Vagina (tissue), 2 donors: ENCODE measurements around the gene EXOC2. TPM values are rescaled to one million over a fixed set of nuclear protein-coding genes. Genes with fewer than 3 reads are reported as not detected.

Experiments used
- DNase-seq, 2 donors: peaks; one replicate each; pipeline ENCODE4 v3.0.0-alpha.2; 2017; ENCODE audit errors: extremely low spot score in 2 of 2
- H3K27ac ChIP-seq: fragments of 200-600 bp; sonication (generic); one replicate; pipeline ENCODE4 v1.5.1; 2019
- H3K27me3 ChIP-seq: fragments of 200-600 bp; sonication (generic); one replicate; pipeline ENCODE4 v1.5.1; 2019
- H3K36me3 ChIP-seq, 2 donors: fragments of 200-600 bp; sonication (generic); one replicate each; pipeline ENCODE4 v1.5.1; 2017 to 2019
- H3K4me1 ChIP-seq: fragments of 200-600 bp; sonication (generic); one replicate; pipeline ENCODE4 v1.5.1; 2019
- H3K4me3 ChIP-seq, 2 donors: fragments of 200-600 bp; sonication (generic); 1 replicate in 1 of 2; 2 replicates in 1 of 2; pipeline ENCODE4 v1.5.1; 2016 to 2019
- H3K9me3 ChIP-seq: fragments of 200-600 bp; sonication (generic); one replicate; pipeline ENCODE4 v1.5.1; 2019
- POLR2A ChIP-seq, 2 donors: fragments of 450-650 bp; IDR thresholded peaks; one replicate each; pipeline ENCODE4 v1.6.1; 2017; ENCODE audit warnings: antibody characterized with exemption in 2 of 2, mild to moderate bottlenecking in 2 of 2, moderate library complexity in 2 of 2
- POLR2AphosphoS5 ChIP-seq, 2 donors: sonication (generic); formaldehyde crosslinking; IDR thresholded peaks; one replicate each; pipeline ENCODE4 v1.9.0; 2017; ENCODE audit warnings: antibody characterized with exemption in 2 of 2, mild to moderate bottlenecking in 2 of 2, low read depth in 1 of 2; ENCODE audit not compliant: insufficient read depth in 1 of 2
- intact Hi-C: fragments of 100-400 bp; cut with DNase I; formaldehyde crosslinking; loops from one replicate; pipeline ENCODE4 v1.15.1; 2023
- total RNA-seq: library from RNA; depleted of rRNA; stranded (reverse); fragments of >200 nt; gene quantifications from one replicate; pipeline ENCODE4 v1.2.3, GENCODE V29; 2016
- TF ChIP-seq, protein P1 (sequence below), 3 experiments: fragments of 450-650 bp in 2 of 3; fragments of 200-600 bp in 1 of 3; sonication (generic) in 1 of 3; IDR thresholded peaks; one replicate each; pipeline ENCODE4 v1.5.1; 2017 to 2019; ENCODE audit warnings: antibody characterized with exemption in 3 of 3, mild to moderate bottlenecking in 2 of 3, moderate library complexity in 2 of 3

EXOC2 gene
- total RNA-seq, 1 donor from 2014 or later: 23.6 TPM

DNA sequence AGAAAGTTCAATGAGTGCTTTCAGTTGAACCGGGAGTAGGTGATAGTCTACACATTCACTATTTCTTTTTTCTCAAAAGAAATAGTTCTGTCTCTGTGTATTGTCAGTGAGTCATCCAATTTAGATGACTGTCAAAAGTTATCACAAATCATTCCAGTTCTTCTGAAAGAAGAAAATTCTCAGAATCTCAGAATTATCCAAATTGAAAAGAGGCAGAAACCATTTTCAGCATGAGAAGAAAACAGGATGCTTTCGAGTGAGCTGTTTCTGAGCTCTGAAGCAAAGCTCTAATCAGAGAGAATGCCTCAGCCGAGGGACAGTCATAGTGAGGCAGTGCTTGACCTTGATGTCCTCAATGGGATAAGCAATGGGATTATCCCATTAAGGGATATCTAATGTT, 134.0 kb downstream of the EXOC2 start:
- Histone ChIP-seq H3K27me3 (no peaks in the 10 kb centered on the region), H3K9me3 (no peaks in the 10 kb centered on the region), H3K27ac (no peak overlapping the region), H3K4me1 (no peaks in the 10 kb centered on the region), H3K36me3 (peaks cover 0 to 31% of the 10 kb centered on the region in 2 donors), H3K4me3 (no peak overlapping the region)
- TF ChIP-seq POLR2AphosphoS5 (IDR thresholded peaks at IDR 0.05; ENCODE audit: insufficient read depth in 1 of 2, low read depth in 1 of 2) (no peak), POLR2A (IDR thresholded peaks at IDR 0.05) (no peak)
- TF ChIP-seq, protein P1, sequence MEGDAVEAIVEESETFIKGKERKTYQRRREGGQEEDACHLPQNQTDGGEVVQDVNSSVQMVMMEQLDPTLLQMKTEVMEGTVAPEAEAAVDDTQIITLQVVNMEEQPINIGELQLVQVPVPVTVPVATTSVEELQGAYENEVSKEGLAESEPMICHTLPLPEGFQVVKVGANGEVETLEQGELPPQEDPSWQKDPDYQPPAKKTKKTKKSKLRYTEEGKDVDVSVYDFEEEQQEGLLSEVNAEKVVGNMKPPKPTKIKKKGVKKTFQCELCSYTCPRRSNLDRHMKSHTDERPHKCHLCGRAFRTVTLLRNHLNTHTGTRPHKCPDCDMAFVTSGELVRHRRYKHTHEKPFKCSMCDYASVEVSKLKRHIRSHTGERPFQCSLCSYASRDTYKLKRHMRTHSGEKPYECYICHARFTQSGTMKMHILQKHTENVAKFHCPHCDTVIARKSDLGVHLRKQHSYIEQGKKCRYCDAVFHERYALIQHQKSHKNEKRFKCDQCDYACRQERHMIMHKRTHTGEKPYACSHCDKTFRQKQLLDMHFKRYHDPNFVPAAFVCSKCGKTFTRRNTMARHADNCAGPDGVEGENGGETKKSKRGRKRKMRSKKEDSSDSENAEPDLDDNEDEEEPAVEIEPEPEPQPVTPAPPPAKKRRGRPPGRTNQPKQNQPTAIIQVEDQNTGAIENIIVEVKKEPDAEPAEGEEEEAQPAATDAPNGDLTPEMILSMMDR (IDR thresholded peaks at IDR 0.05): no peak
- intact Hi-C loops: no loop called here
- no peak for DNase-seq

DNA sequence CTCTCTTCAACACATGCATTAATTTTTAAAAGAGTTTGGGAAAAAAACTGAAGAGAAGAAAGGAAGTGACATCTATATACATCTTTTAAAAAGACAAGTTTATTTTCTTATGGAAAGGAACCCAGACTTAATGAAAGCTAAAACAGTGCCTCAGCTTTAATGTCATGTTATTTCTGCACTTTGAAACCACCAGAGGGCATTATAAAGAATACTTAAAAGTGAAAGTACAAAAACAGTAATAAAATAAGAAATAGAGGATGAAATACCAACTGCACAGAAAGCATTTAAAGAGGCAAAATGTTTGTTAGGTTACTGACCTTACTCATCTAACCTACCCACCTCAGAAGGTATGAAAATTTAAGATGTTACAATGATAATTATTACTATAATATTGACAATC, 134.8 kb downstream of the EXOC2 start:
- no peak for DNase-seq
- no peaks in the 10 kb centered on the region for H3K4me1 ChIP-seq

DNA sequence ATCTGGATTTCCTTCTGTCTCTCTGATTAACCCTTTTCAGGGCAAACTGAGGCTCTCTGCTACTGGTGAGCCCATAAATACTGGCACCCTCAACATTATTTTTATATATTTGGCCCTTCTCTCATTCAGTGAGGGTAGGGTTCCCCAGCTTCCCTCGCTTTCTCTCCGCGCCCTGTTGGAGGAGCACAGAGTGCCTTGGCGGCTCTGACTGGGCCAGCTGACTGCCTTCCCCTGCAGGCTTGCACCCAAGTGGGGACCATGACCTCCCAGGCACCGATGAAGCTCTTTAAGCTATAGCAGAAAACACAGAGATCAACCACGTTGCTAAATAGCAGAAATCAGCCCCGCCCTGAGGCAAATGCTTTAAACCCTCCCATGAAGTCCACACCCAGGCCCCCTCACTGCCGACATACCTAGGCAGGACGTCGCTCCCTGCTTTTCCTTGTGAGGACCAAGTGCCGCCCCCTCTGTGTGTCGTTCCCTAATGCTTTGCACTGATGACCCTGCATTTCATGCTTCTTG, 141.0 kb downstream of the EXOC2 start:
- H3K27ac ChIP-seq: no peak overlapping the region
- no peaks in the 10 kb centered on the region for H3K4me1 ChIP-seq
- DNase-seq: no peak
- TF ChIP-seq, protein P1 (IDR thresholded peaks at IDR 0.05): no peak
- TF ChIP-seq POLR2AphosphoS5 (IDR thresholded peaks at IDR 0.05; ENCODE audit: insufficient read depth in 1 of 2, low read depth in 1 of 2): no peak
- TF ChIP-seq POLR2A (IDR thresholded peaks at IDR 0.05): no peak
- intact Hi-C loops: no loop called here
- no peaks in the 10 kb centered on the region for H3K27me3 ChIP-seq
- no peak overlapping the region for H3K4me3 ChIP-seq
- H3K36me3 ChIP-seq: peaks cover 0 to 22% of the 10 kb centered on the region in 2 donors
- H3K9me3 ChIP-seq: no peaks in the 10 kb centered on the region

More for the DNA sequence above, 134.8 kb downstream of the EXOC2 start:
- Histone ChIP-seq H3K9me3 (no peaks in the 10 kb centered on the region), H3K27me3 (no peaks in the 10 kb centered on the region), H3K4me3 (no peak overlapping the region), H3K36me3 (peaks cover 0 to 29% of the 10 kb centered on the region in 2 donors), H3K27ac (no peak overlapping the region)
- intact Hi-C loops: no loop called here
- TF ChIP-seq POLR2A (IDR thresholded peaks at IDR 0.05) (no peak), POLR2AphosphoS5 (IDR thresholded peaks at IDR 0.05; ENCODE audit: insufficient read depth in 1 of 2, low read depth in 1 of 2) (no peak)
- TF ChIP-seq, protein P1 (IDR thresholded peaks at IDR 0.05): no peak

DNA sequence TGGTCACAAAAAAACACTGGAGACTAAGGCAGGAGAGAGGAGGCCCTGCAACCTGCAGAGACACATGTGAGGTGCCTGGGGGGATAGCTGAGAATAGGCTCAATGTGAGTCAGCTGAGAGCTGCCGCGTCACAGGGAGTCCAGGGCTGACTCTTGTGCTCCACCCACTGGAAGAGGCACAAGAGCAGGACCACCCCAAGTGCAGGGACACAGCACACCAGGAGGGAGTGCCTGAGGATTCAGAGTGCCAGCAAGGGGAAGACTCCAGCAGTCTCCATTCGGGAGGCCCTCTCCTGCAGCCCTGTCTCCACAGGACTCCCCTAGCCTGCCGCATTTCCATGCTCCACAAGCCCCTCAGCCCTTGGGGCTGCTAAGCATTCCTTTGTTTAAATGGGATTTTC, 141.5 kb downstream of the EXOC2 start:
- DNase-seq: no peak
- H3K27ac ChIP-seq: no peak overlapping the region
- no peak for TF ChIP-seq POLR2AphosphoS5 (IDR thresholded peaks at IDR 0.05; ENCODE audit: insufficient read depth in 1 of 2, low read depth in 1 of 2)
- TF ChIP-seq, protein P1 (IDR thresholded peaks at IDR 0.05): no peak
- TF ChIP-seq POLR2A (IDR thresholded peaks at IDR 0.05): no peak
- H3K27me3 ChIP-seq: no peaks in the 10 kb centered on the region
- no peaks in the 10 kb centered on the region for H3K9me3 ChIP-seq
- no peaks in the 10 kb centered on the region for H3K4me1 ChIP-seq
- peaks cover 0 to 22% of the 10 kb centered on the region in 2 donors for H3K36me3 ChIP-seq
- H3K4me3 ChIP-seq: no peak overlapping the region
- intact Hi-C loops: no loop called here

DNA sequence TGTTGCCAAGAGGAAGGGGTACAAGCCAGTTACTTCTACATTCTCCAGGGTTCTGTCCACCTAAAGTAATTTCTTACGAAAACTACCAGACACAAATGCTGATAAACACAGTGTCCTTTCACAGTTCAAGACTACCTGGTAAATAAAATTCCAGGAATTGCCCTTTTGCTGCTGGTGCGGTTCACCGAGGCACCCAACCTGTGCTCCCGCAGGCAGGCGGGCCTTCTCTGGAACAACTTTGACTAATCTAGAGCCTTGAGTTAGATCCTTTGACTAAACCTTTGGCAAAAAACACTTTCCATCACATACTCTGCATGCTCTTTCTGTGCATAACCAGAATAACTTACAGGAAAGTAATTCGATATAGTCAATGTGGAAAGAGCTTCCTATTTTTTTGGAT, 143.0 kb downstream of the EXOC2 start:
- TF ChIP-seq, protein P1 (IDR thresholded peaks at IDR 0.05): no peak
- TF ChIP-seq POLR2AphosphoS5 (IDR thresholded peaks at IDR 0.05; ENCODE audit: insufficient read depth in 1 of 2, low read depth in 1 of 2): no peak
- TF ChIP-seq POLR2A (IDR thresholded peaks at IDR 0.05): no peak
- Histone ChIP-seq H3K27ac (no peak overlapping the region), H3K4me1 (no peaks in the 10 kb centered on the region), H3K9me3 (no peaks in the 10 kb centered on the region), H3K4me3 (no peak overlapping the region), H3K36me3 (peaks cover 0 to 15% of the 10 kb centered on the region in 2 donors), H3K27me3 (no peaks in the 10 kb centered on the region)
- intact Hi-C loops: no loop called here
- no peak for DNase-seq
